HTR-8/SVneo (cell line): Measurements from ENCODE around the gene APOC3.
A peak's percentile ranks its signal among the peaks of the same experiment; 100 is the strongest.

Experiments used
- DNase-seq: peaks from one replicate; pipeline ENCODE4 v3.0.0; 2011; ENCODE audit warnings: low spot score, mixed read lengths; ENCODE audit not compliant: insufficient read length
- FAIRE-seq: peaks from 2 replicates; lab custom pipeline; 2011; peaks lifted over from hg19 to GRCh38; lab: Jason Lieb, UNC

The APOC3 gene

DNA sequence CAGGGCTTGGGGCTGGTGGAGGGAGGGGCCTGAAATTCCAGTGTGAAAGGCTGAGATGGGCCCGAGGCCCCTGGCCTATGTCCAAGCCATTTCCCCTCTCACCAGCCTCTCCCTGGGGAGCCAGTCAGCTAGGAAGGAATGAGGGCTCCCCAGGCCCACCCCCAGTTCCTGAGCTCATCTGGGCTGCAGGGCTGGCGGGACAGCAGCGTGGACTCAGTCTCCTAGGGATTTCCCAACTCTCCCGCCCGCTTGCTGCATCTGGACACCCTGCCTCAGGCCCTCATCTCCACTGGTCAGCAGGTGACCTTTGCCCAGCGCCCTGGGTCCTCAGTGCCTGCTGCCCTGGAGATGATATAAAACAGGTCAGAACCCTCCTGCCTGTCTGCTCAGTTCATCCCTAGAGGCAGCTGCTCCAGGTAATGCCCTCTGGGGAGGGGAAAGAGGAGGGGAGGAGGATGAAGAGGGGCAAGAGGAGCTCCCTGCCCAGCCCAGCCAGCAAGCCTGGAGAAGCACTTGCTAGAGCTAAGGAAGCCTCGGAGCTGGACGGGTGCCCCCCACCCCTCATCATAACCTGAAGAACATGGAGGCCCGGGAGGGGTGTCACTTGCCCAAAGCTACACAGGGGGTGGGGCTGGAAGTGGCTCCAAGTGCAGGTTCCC is at the start of gene APOC3:
Gene APOC3, plus strand, starts transcription at position 383 of the 659 bp plus-strand sequence. CDS start 676 bp downstream, outside the sequence.
- DNase-seq (no peak), FAIRE-seq (no peak)

DNA sequence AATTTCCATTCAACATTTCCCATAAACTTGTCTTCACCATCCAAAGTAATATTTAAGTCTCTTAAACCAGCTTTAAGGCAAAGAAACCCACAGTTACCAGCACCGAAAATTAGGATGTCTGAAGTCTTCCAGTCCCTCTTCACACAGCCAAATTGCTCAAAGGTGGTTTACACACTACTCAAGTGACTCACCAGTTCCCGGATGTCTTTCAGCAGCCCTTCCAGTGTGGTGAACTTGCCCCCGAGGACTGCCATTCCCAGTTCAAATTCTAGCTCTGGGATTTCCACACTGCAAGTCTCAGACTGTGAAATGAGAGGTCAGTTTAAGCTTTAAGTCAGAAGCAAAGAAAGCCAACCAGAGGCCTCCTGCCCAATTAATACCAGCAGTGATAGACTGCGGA is 47.0 kb upstream of the APOC3 start:
- FAIRE-seq (no peak), DNase-seq (no peak)

DNA sequence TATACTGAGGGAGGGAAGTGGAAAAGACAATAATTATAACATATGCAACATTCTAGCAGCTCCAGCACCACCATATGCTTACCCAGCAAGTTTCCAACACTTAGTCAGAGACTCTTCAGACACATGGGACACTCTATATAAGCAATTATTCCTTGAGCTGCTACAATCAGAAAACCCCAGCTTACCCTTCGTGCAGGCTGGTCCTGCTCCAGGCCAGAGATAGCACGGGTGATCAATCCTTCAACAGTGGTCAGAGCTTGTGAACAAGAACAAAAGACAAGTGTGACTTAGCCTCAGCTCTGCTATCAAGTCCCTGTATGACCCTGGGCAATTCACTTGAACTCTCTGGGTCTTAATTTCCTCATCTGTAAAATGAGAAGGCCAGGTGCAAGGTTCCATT is 43.4 kb upstream of the APOC3 start:
- DNase-seq (no peak), FAIRE-seq (no peak)

DNA sequence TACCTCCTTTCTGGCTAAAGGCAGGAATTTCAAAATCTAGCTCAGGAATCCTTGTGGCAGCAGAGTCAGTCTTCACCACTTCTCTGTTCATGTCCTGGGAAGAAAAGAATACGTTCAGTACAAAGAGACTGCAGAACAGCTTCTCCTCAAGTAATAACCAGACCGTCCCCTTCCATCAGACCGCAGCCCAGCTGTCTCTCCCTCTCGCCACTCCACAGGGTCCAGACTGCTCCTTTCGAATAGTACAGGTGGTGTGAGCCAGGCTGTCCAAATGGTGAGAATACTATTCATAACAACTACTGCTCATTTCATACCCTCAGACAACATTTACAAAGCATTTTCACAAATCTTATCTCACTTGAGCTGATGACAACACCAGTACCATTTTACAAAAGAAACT is 42.7 kb upstream of the APOC3 start:
- DNase-seq (no peak), FAIRE-seq (no peak)

DNA sequence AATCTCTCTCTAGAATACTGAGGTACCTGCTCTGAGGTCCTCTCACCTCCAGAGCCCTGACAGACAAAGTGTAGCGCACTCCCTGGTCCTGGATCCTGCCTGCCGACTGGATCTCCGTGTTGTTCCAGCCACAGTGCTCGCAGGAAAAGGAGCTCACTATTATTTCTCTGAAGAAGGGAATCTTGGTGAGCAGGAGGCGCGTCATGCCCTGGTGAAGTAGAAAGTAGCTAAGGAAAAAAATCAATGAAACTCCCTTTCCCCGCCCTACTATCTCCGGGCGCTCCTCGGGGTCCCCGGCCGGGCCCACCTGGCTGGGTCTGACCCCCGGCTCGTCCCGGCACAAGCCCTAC is 42.3 kb upstream of the APOC3 start:
- DNase-seq (no peak), FAIRE-seq (peak; percentile 33)

DNA sequence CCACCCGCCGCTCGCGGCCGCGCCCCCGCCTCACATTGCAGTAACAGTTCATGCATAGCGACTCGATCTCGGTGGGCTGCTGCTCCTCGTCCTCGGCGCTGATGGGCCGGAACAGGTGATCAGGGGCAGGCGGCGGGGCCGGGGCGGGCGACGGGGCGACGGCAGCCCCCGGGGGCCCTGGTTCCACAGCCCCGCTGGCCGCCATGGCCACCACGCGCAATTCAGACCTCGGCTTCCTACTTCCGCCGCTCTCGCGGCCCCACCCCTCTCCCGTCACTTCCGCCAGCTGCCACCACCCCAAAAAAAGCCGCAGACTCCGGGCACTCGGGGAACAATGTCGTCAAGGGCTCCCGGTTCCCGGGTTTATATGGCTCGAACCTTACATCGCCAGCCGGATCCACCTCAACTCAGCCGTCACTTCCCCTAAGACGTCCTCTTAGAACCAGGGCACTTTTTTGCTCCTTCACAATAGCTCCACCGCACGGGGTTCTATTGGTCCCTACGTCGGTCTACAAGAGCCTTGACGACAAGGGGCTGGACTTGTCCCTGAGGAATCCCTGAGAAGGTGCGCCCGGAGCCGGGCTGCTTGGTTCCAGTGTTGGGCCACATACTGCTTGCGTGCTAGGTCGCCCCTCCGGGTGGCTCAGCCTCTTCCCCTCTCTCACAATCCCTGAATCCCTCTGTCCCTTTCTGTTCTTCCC is 41.8 kb upstream of the APOC3 start, which contains the start of gene ZPR1:
Gene ZPR1, minus strand, starts transcription at position 238 of the 701 bp plus-strand sequence. Its CDS starts 33 bp downstream, at position 205.
- DNase-seq (peak; percentile 85), FAIRE-seq (peak; percentile 64)

DNA sequence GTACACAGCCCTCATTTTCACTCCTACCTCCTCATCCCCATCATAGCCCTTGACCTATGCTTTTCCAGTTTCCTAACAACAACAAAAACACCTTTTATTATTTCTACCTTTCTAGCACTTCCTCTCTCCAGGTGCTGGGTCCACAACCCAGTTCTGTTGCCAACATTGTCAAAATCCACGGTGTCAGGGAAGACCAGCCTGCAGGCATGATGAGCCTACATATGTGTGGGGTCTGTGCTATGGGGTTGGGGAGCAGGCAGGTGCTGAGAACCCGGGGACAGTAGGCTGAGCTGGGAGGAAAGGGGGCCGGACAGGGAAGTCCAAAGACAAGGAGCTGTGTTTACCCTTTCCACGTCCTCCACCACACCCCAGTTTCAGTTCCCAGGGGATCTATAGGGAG is 41.2 kb upstream of the APOC3 start:
- FAIRE-seq (no peak), DNase-seq (no peak)

DNA sequence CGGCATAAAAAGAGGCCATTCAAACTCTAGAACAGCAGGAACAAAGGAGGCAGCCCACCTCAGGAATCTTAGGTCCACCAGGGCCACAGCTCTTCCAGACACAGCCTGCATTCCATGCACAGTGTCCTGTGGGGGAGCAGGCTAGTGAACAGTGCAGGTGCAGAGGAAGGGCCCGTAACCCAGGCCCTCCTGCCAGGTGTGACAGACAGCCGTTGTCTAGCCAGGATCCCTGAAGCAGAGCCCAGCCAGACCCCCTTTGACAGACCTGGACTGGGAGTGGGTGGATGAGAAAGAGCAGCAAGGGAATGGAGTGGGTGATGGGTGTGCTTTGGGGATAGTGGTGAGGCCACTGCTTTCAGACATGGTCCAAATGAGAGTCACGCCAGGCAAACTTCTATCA is 40.7 kb upstream of the APOC3 start:
- FAIRE-seq (no peak), DNase-seq (no peak)

DNA sequence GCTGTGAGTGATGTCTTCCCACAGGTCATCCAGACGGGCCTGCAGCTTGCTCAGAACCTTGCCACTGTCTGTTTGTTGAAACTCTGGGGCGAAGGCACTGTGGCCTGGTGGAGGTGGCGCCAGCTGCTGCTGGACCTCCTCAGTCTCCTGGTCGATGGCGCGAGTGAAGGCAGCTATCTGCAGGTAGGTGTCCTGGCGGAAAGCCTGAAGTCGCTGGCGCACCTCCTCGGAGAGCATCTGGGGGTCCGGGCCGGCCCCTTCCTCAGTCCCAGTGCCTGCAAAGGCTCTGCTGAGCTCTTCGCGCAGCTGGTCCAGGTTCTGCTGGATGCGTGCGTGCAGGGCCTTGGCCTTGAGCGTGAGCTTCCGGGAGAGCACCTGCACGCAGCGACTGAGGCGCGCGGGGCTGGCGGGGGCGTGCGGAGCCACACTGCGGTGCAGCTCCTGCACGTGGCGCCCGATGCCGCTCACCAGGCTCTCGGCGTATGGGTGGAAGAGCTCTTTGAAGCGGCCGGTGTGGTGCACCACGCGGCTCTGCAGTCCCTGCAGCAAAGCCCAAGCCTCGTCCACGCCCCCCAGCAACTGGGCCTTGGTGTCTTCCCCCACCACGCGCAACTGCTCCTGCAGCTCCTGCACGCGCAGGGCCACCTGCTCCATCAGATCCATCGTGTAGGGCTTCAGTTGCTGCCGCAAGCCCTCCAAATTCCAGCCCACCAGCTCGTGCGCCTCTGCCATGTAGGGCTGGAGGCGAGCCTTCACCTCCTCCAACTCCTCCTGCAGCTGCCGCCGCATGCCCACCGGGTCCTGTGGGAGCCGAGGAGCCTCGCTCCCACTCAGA is 39.3 kb upstream of the APOC3 start:
- DNase-seq, result no peak
- FAIRE-seq, result no peak

DNA sequence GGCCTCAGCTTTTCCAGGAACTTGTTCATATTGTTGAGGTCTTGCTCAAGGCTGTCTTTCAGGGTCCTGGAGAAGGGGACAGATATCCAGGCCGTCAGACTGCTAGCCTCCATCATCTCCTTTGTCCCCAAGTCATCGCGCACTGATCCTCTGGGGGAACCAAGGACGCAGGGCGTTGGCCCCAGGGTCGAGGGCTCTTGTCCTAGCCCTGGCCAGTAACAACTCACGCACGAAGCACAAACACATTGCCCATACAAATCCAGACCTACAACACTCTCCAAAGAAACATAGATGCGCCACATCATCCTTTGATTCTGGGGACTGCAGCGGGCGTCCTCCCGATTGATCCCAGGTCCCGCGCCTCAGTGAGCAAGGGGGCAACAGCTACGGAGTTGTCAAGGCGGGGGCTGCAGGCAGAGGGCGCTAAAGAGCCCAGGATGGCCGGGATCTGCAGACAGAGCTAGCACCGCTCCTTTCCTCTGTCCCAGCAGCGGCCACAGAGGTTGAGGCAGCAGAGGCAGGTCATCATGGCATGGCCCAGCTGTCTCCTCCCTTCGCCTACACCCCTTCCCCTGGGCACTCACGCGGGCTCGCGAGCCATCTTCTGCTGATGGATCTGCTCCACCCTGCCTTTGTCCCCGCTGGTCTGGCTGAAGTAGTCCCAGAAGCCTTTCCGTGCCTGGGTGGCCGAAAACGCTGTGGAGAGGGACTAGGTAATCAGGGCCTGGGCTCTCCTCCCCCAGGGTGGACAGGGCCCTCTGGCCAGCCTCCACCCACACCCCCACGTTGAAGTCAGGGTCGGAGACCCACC is 38.5 kb upstream of the APOC3 start:
- peak; percentile 23 for FAIRE-seq
- DNase-seq, result peak; percentile 70

DNA sequence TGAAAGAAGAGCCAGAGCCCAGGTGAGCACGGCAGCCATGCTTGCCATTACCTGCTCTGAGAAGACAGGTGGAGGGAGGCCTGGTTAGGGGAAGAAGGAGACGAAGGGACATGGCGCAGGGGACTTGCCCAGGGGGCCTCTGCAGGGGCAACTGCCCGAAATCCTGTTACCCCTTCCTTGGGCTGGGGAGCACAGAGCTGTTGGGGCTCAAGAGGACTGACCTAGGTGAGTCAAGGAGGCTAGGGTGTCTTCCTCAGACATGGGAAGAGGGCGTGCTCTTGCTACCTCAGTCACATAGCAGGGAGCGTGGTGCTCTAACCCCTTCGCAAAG is 37.9 kb upstream of the APOC3 start, which contains the start of gene APOA5:
Gene APOA5, minus strand, starts transcription at position 67 of the 331 bp plus-strand sequence. Its CDS starts 19 bp downstream, at position 48.
- FAIRE-seq, result no peak
- DNase-seq, result no peak

DNA sequence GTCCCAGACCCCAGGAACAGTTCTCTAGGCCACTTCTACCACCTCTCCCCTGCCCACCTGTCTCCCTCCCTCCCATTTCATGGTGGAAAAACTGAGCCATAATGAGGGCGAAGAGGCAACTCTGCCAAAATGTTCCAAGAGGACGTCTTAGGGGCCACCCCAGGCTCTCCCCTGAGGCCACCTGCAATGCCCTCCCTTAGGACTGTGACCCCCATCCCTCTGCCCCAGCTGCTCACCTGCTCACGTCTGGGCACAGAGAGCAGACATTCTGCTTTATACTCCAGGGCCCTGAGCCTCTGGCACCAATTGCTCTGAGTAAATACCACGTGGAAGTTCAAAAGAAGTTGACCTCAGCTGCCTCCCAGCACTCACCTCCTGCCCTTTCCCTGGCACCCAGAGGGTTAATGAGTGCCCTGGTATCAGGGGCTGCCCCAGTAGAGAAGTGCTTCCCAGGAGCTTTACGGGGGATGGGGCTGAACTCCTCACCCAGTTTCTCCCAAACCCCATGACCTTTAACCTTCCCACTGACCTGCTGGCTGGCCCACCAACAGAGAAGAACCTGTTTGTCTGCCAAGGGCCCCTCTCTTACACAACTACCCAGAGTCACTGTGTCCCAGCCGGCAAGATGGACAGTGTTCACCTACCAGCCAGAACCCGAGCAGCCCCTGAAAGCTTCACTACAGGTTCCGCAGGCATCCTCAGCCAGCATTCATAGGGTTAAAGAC is 37.4 kb upstream of the APOC3 start:
- no peak for FAIRE-seq
- DNase-seq, result no peak

DNA sequence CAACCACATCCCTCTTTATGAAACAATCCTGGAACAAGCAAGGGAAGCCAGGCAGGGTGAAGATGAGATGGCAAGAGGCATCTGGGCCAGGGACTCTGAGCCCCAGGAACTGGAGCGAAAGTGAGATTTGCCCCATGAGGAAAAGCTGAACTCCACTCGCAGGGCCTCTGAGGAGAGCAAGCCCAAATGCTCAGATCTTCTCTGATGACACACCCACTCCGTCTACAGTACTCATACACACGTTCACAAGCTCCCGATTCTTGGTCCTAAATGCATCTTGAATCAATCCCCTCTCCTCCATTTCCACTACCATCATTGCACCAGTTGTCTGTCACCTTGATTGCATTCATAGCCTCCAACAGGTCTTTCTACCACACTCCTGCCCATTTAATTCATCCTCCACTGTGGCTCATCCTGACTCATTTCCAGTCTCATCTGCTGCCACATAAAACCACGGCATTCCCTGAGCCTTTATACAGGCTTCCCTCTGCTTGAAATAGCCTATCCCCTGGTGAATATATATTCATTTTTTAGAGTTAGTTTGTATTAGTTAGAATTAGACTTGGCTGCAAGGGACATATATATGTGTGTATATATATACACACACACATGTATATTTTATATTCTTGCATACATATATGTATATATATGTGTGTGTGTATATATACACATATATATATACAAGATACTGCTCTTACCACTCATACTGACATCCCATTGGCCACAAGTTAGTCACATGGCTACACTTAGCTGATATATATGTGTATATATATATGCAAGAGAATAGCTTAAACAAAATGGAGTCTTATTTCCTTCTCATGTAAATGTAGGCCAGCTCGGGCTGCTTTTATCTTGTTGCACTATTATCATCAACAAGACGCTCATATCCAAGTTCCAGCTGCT is 36.6 kb upstream of the APOC3 start:
- DNase-seq, result no peak
- FAIRE-seq, result peak; percentile 36

DNA sequence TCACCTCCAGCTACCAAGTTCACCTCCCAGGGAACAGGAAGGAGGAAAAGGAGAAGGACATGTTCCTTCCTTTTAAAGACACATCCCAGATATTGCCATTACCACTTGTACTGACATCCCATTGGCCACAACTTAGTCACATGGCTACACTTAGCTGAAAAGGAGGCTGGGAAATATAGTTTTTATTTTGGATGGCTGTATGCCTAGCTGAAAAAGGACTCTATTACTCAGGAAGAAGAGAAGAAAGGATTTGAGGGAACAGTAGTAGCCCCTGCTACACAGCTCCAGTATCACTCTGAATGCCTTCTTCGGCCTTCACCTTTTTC is 36.0 kb upstream of the APOC3 start:
- FAIRE-seq (peak; percentile 48), DNase-seq (no peak)

DNA sequence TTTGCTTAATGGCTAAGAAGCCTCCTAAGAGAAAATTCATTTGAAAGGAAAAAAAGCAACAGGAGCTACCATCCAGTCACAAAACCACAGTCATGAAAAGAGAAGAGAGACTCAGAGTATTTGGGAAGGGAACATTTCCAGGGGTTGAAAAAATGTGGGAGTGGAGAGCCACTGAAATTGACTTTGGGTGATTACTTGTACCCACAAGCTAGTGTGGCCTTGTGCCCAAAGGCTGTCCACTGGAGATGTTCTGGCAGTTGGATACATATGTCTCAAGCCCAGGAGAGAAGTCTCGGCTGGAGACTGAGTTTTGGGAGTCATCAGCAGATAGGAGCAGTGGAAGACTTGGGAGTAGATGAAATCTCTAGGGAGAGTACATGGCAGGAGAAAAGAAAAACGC is 34.9 kb upstream of the APOC3 start:
- no peak for FAIRE-seq
- DNase-seq, result no peak

DNA sequence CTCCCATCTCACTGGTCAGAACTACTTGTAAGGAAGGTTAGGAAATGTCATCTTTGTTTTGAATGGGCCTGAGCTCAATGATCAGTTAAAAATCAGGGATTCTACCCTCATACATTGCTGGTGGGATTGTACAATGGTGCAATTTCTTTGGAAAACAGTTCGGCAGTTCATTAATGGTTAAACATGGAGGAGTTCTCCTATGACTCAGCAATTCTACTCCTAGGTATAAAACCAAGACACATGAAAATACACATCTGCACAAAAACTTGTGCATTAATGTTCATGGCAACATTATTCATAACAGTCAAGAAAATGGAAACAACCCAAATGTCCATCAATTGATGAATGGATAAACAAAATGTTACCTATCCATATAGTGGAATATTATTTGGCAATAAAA is 33.2 kb upstream of the APOC3 start:
- FAIRE-seq, result no peak
- no peak for DNase-seq

DNA sequence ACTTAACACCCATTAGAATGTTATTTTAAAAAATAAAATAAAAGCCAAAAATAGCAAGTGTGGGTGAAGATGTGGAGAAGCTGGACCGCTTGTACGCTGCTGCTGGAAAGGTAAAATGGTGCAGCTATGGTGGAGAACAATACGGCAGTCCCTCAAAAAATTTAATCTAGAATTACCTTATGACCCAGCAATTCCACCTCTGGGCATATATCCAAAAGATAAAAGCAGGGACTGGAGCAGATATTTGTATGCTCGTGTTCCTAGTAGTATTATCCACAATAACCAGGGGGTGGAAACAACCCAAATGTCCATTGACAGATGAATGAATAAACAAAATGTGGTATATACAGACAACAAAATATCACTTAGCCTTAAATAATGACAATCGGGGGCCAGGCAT is 31.9 kb upstream of the APOC3 start:
- DNase-seq (no peak), FAIRE-seq (no peak)

DNA sequence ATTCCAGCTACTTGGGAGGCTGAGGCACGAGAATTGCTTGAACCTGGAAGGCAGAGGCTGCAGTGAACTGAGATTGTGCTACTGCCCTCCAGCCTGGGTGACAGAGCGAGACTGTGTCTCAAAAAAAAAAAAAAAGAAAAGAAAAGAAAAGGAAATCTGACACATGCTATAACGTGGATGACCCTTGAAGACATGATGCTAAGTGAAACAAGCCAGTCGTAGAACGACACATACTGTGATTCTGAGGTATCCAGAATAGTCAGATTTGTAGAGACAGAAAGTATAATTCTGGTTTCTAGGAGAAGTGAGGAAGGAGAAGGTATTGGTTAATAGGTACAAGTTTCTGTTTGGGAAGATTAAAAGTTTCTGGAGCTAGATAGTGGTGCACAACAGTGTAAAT is 31.3 kb upstream of the APOC3 start:
- no peak for FAIRE-seq
- DNase-seq, result no peak

DNA sequence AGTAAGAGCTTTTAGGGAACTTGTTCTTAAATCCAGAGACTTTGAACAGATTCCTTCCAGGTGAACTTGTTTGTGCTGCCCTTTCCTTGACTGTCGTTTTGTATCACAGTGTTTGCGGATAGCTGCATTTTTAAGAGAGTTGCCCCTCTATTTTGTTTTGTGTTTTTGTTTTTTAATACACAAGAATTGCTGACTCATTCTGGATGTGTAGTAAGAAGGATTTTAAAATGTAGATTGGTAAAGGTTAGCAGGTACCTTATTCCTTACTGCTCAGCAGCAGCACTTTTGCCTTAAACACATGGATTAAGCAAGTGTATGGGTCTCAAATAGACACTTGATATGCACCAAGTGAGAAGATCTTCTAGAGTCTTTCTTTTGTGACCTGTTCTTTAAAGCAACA is 29.1 kb upstream of the APOC3 start:
- DNase-seq, result no peak
- FAIRE-seq, result no peak
